HG02981 (cell line): ENCODE measurements around the gene PLD4.
A peak's percentile ranks its signal among the peaks of the same experiment; 100 is the strongest.

Experiments used
- ATAC-seq: cut with Tn5 transposase; IDR thresholded peaks from one replicate; pipeline ENCODE4 v1.9.1; 2021; ENCODE audit warnings: mild to moderate bottlenecking, moderate library complexity; ENCODE audit not compliant: unreplicated experiment

The PLD4 gene

GRCh38 chr14:104927432-104927816, 2.7 kb downstream of the PLD4 start:
- no peak for ATAC-seq

GRCh38 chr14:104927901-104928300, 3.2 kb downstream of the PLD4 start:
- ATAC-seq = no peak

GRCh38 chr14:104928391-104929133, 3.9 kb downstream of the PLD4 start:
- ATAC-seq = no peak

GRCh38 chr14:104929268-104930230, 4.9 kb downstream of the PLD4 start:
- no peak for ATAC-seq

- no peak for ATAC-seq
Observed at GRCh38 chr14:104930526-104931303, 6.0 kb downstream of the PLD4 start.

GRCh38 chr14:104931304-104931770, 6.7 kb downstream of the PLD4 start:
- no peak for ATAC-seq

- ATAC-seq = no peak
Observed at GRCh38 chr14:104931771-104932675, 7.3 kb downstream of the PLD4 start.

- ATAC-seq = peak; percentile 62
Observed at GRCh38 chr14:104932676-104933631, 8.3 kb downstream of the PLD4 start.

GRCh38 chr14:104933746-104934733, 9.4 kb downstream of the PLD4 start:
- no peak for ATAC-seq

- no peak for ATAC-seq
Observed at GRCh38 chr14:104935026-104935650, 10.5 kb downstream of the PLD4 start.

GRCh38 chr14:104935955-104936354, 11.3 kb downstream of the PLD4 start:
- ATAC-seq = no peak

GRCh38 chr14:104936361-104937155, 11.9 kb downstream of the PLD4 start:
- ATAC-seq = no peak

- no peak for ATAC-seq
Observed at GRCh38 chr14:104937161-104937560, 12.5 kb downstream of the PLD4 start.

GRCh38 chr14:104937694-104938365, 13.2 kb downstream of the PLD4 start:
- no peak for ATAC-seq

GRCh38 chr14:104938436-104938835, 13.8 kb downstream of the PLD4 start:
- no peak for ATAC-seq

- no peak for ATAC-seq
Observed at GRCh38 chr14:104938960-104939359, 14.3 kb downstream of the PLD4 start.
